Retina (tissue), 1 donor: ENCODE results near the gene LHFPL3.
A peak's percentile ranks its signal among the peaks of the same experiment; 100 is the strongest.
"Not testable (repeated sequence)": the region's sequence is repeated elsewhere in the genome, so short reads cannot be mapped to it uniquely, and the experiment has no call there.

ENCODE experiments used
- DNase-seq: peaks from one replicate; pipeline ENCODE4 v3.0.0-alpha.2; 2016

The LHFPL3 gene

GRCh38 chr7:104486931-104487330 is 158.5 kb downstream of the LHFPL3 start:
- no peak for DNase-seq

GRCh38 chr7:104487642-104488041 is 159.2 kb downstream of the LHFPL3 start:
- DNase-seq = no peak

GRCh38 chr7:104497379-104497967 is 169.1 kb downstream of the LHFPL3 start:
- DNase-seq = no peak

GRCh38 chr7:104499975-104500374 is 171.6 kb downstream of the LHFPL3 start:
- no peak for DNase-seq

- DNase-seq = no peak
Observed at GRCh38 chr7:104509874-104510273, 181.5 kb downstream of the LHFPL3 start.

GRCh38 chr7:104524853-104525252 is 196.4 kb downstream of the LHFPL3 start:
- DNase-seq = no peak

GRCh38 chr7:104528142-104528541 is 199.7 kb downstream of the LHFPL3 start:
- no peak for DNase-seq

GRCh38 chr7:104529567-104529966 is 201.2 kb downstream of the LHFPL3 start:
- DNase-seq = no peak

- DNase-seq = no peak
Observed at GRCh38 chr7:104530251-104530650, 201.8 kb downstream of the LHFPL3 start.

GRCh38 chr7:104534149-104534548 is 205.7 kb downstream of the LHFPL3 start:
- DNase-seq = no peak

- no peak for DNase-seq
Observed at GRCh38 chr7:104535841-104536240, 207.4 kb downstream of the LHFPL3 start.

- DNase-seq = no peak
Observed at GRCh38 chr7:104536956-104537355, 208.6 kb downstream of the LHFPL3 start.

- DNase-seq = no peak
Observed at GRCh38 chr7:104538152-104538551, 209.7 kb downstream of the LHFPL3 start.

- DNase-seq = no peak
Observed at GRCh38 chr7:104541897-104542296, 213.5 kb downstream of the LHFPL3 start.

GRCh38 chr7:104548861-104549260 is 220.5 kb downstream of the LHFPL3 start:
- no peak for DNase-seq

- no peak for DNase-seq
Observed at GRCh38 chr7:104550362-104550761, 222.0 kb downstream of the LHFPL3 start.

GRCh38 chr7:104551226-104551625 is 222.8 kb downstream of the LHFPL3 start:
- no peak for DNase-seq

GRCh38 chr7:104552102-104552501 is 223.7 kb downstream of the LHFPL3 start:
- DNase-seq = peak; percentile 43

GRCh38 chr7:104553074-104553473 is 224.7 kb downstream of the LHFPL3 start:
- no peak for DNase-seq

GRCh38 chr7:104563350-104563901 is 235.0 kb downstream of the LHFPL3 start:
- DNase-seq = not testable (repeated sequence)

GRCh38 chr7:104569751-104570150 is 241.3 kb downstream of the LHFPL3 start:
- no peak for DNase-seq

GRCh38 chr7:104572554-104572953 is 244.2 kb downstream of the LHFPL3 start:
- no peak for DNase-seq

GRCh38 chr7:104584620-104585019 is 256.2 kb downstream of the LHFPL3 start:
- DNase-seq = no peak

- not testable (repeated sequence) for DNase-seq
Observed at GRCh38 chr7:104595591-104595990, 267.2 kb downstream of the LHFPL3 start.

GRCh38 chr7:104603957-104604356 is 275.6 kb downstream of the LHFPL3 start:
- peak; percentile 7 for DNase-seq
